HG02943 (cell line): ENCODE data around the gene COG4.
A peak's percentile ranks its signal among the peaks of the same experiment; 100 is the strongest.
"Not testable (repeated sequence)": the region's sequence is repeated elsewhere in the genome, so short reads cannot be mapped to it uniquely, and the experiment has no call there.

ENCODE experiments used
- ATAC-seq: cut with Tn5 transposase; IDR thresholded peaks from one replicate; pipeline ENCODE4 v1.9.1; 2021; ENCODE audit warnings: mild to moderate bottlenecking, low read depth, moderate library complexity; ENCODE audit not compliant: unreplicated experiment

The COG4 gene

GRCh38 chr16:70523076-70523742 is at the start of gene COG4:
COG4 (minus strand) TSS chr16:70523554; CDS start chr16:70523543, 11 bp downstream.
- peak; percentile 59 for ATAC-seq

GRCh38 chr16:70572926-70573270 is 49.5 kb upstream of the COG4 start:
- no peak for ATAC-seq

- ATAC-seq, result no peak
Measured at GRCh38 chr16:70572050-70572925, 48.9 kb upstream of the COG4 start.

GRCh38 chr16:70571623-70572022 is 48.3 kb upstream of the COG4 start:
- ATAC-seq, result no peak

GRCh38 chr16:70570967-70571570 is 47.7 kb upstream of the COG4 start:
- no peak for ATAC-seq

GRCh38 chr16:70569752-70570151 is 46.4 kb upstream of the COG4 start:
- ATAC-seq, result no peak

GRCh38 chr16:70568601-70569237 is 45.4 kb upstream of the COG4 start:
- no peak for ATAC-seq

GRCh38 chr16:70565053-70565452 is 41.7 kb upstream of the COG4 start:
- no peak for ATAC-seq

- ATAC-seq, result no peak
Measured at GRCh38 chr16:70563636-70564035, 40.3 kb upstream of the COG4 start.

GRCh38 chr16:70561623-70562022 is 38.3 kb upstream of the COG4 start:
- no peak for ATAC-seq

GRCh38 chr16:70556063-70556462 is 32.7 kb upstream of the COG4 start:
- ATAC-seq, result no peak

- ATAC-seq, result no peak
Measured at GRCh38 chr16:70553645-70554044, 30.3 kb upstream of the COG4 start.

- ATAC-seq, result no peak
Measured at GRCh38 chr16:70552675-70553074, 29.3 kb upstream of the COG4 start.

GRCh38 chr16:70551788-70552187 is 28.4 kb upstream of the COG4 start:
- ATAC-seq, result no peak

GRCh38 chr16:70550082-70550481 is 26.7 kb upstream of the COG4 start:
- ATAC-seq, result no peak

GRCh38 chr16:70548936-70549335 is 25.6 kb upstream of the COG4 start:
- no peak for ATAC-seq

- ATAC-seq, result no peak
Measured at GRCh38 chr16:70544548-70544947, 21.2 kb upstream of the COG4 start.

GRCh38 chr16:70540994-70541393 is 17.6 kb upstream of the COG4 start:
- no peak for ATAC-seq

- no peak for ATAC-seq
Measured at GRCh38 chr16:70534971-70535370, 11.6 kb upstream of the COG4 start.

GRCh38 chr16:70529954-70530353 is 6.6 kb upstream of the COG4 start:
- not testable (repeated sequence) for ATAC-seq
